HEK293T (cell line): ENCODE data around the gene CAD.

Experiments
- CTCF ChIA-PET: fragments of 350-600 bp; formaldehyde crosslinking; extraction: SDS; loops from one replicate; lab custom pipeline; 2021; ENCODE audit warnings: antibody characterized with exemption, inconsistent platforms; lab: Yijun Ruan, JAX
- POLR2A ChIA-PET: fragments of 350-600 bp; formaldehyde crosslinking; extraction: SDS; loops from one replicate; lab custom pipeline; 2020; ENCODE audit warnings: antibody characterized with exemption, inconsistent platforms; lab: Yijun Ruan, JAX
- DNase-seq: peaks from one replicate; pipeline ENCODE4 v3.0.0; 2012; ENCODE audit warnings: mixed read lengths; ENCODE audit errors: extremely low spot score
- ARNT ChIP-seq: fragments of 450-650 bp; IDR thresholded peaks from 2 replicates; pipeline ENCODE4 v1.6.1; 2017; ENCODE audit warnings: mild to moderate bottlenecking
- BHLHE40 ChIP-seq: fragments of 450-650 bp; IDR thresholded peaks from 2 replicates; pipeline ENCODE4 v1.6.1; 2016; ENCODE audit warnings: mild to moderate bottlenecking, moderate library complexity, borderline replicate concordance
- CTBP1 ChIP-seq: fragments of 450-650 bp; IDR thresholded peaks from 2 replicates; pipeline ENCODE4 v1.6.1; 2016; ENCODE audit warnings: borderline replicate concordance
- ELF4 ChIP-seq: fragments of 450-650 bp; IDR thresholded peaks from 2 replicates; pipeline ENCODE4 v1.6.1; 2017; ENCODE audit warnings: antibody characterized with exemption
- FOXA1 ChIP-seq: fragments of 450-650 bp; IDR thresholded peaks from 2 replicates; pipeline ENCODE4 v1.6.1; 2016; ENCODE audit warnings: mild to moderate bottlenecking
- FOXK2 ChIP-seq: fragments of 450-650 bp; IDR thresholded peaks from 2 replicates; pipeline ENCODE4 v1.6.1; 2016; ENCODE audit warnings: mild to moderate bottlenecking
- FOXM1 ChIP-seq: fragments of 450-650 bp; IDR thresholded peaks from 2 replicates; pipeline ENCODE4 v1.6.1; 2017; ENCODE audit warnings: mild to moderate bottlenecking, borderline replicate concordance
- HDGF ChIP-seq: fragments of 450-650 bp; IDR thresholded peaks from 2 replicates; pipeline ENCODE4 v1.6.1; 2017; ENCODE audit warnings: antibody characterized with exemption, borderline replicate concordance
- L3MBTL2 ChIP-seq: fragments of 450-650 bp; conservative IDR thresholded peaks from 2 replicates; pipeline ENCODE4 v1.6.1; 2016; ENCODE audit warnings: mild to moderate bottlenecking
- LEF1 ChIP-seq: fragments of 450-650 bp; IDR thresholded peaks from 2 replicates; pipeline ENCODE4 v1.6.1; 2017; ENCODE audit warnings: mild to moderate bottlenecking, borderline replicate concordance
- NFRKB ChIP-seq: fragments of 450-650 bp; IDR thresholded peaks from 2 replicates; pipeline ENCODE4 v1.6.1; 2016; ENCODE audit warnings: mild to moderate bottlenecking, moderate library complexity
- SP1 ChIP-seq: fragments of 450-650 bp; IDR thresholded peaks from 2 replicates; pipeline ENCODE4 v1.6.1; 2017
- SUZ12 ChIP-seq: fragments of 450-650 bp; IDR thresholded peaks from 2 replicates; pipeline ENCODE4 v1.6.1; 2016; ENCODE audit warnings: mild to moderate bottlenecking
- TARDBP ChIP-seq: fragments of 450-650 bp; IDR thresholded peaks from 2 replicates; pipeline ENCODE4 v1.6.1; 2016
- ZNF384 ChIP-seq: fragments of 450-650 bp; IDR thresholded peaks from 2 replicates; pipeline ENCODE4 v1.6.1; 2016
- TF ChIP-seq, protein P1 (sequence below): fragments of 450-650 bp; IDR thresholded peaks from 2 replicates; pipeline ENCODE4 v1.6.1; 2016

Gene CAD

DNA sequence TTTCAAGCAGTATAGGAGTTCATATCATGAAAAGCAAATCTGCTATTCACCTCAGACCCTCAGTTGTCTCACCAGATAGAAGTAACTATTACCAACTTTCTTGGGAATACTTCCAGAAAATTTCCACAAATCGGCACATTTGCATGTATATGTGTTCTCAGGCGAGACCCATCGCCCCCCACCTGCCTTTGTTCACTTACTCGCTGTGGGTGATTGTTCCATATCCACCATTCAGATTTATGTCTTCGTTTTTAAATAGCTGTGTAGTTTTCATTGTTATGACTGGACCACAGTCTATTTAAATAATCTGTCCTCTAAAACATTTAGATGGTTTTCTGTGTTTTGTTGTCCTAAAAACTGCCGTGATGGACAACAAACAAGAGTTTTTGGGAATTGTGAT is 68.3 kb downstream of the CAD start:
- no peak for DNase-seq
- ChIA-PET POLR2A (interaction anchor here (1.2 to 1.5 kb wide), 2 partner anchors 15 to 71 kb away, joined by 3 read pairs; partner anchors contain the start of gene GTF3C2), CTCF (interaction anchor here (1.2 kb wide), 1 partner anchor 12 kb away, joined by 3 read pairs; no protein-coding TSS in a partner anchor)
- no peak for TF ChIP-seq FOXA1
- TF ChIP-seq ELF4 = no peak
- no peak for TF ChIP-seq BHLHE40
- no peak for TF ChIP-seq LEF1
- no peak for TF ChIP-seq ZNF384
- TF ChIP-seq, protein P1, sequence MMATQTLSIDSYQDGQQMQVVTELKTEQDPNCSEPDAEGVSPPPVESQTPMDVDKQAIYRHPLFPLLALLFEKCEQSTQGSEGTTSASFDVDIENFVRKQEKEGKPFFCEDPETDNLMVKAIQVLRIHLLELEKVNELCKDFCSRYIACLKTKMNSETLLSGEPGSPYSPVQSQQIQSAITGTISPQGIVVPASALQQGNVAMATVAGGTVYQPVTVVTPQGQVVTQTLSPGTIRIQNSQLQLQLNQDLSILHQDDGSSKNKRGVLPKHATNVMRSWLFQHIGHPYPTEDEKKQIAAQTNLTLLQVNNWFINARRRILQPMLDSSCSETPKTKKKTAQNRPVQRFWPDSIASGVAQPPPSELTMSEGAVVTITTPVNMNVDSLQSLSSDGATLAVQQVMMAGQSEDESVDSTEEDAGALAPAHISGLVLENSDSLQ = no peak
- no peak for TF ChIP-seq NFRKB
- TF ChIP-seq HDGF = no peak
- no peak for TF ChIP-seq FOXK2
- TF ChIP-seq ARNT = no peak
- no peak for TF ChIP-seq CTBP1
- no peak for TF ChIP-seq L3MBTL2
- TF ChIP-seq TARDBP = no peak
- TF ChIP-seq SP1 = no peak
- no peak for TF ChIP-seq SUZ12
- TF ChIP-seq FOXM1 = no peak

DNA sequence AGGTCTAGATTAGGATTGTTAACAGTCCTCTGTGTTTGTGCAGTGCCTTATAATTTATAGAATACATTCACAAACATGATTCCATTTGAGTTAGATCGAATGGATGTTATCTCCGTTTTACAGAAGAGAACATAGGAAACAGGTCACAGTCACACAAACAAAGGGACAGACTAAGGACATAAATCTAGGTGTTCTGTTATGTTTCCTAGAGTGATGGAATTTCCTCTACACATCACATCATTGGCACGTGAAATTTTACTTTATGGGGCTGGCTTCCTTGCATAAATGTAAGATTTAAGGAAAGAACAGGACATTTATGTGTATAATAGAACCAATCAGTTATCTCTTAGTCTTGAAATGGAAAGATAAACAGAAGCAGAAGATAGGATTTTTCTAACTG is 71.4 kb downstream of the CAD start:
- no peak for DNase-seq
- POLR2A ChIA-PET = no interaction called here
- TF ChIP-seq LEF1 (no peak), FOXM1 (no peak), NFRKB (no peak), TARDBP (no peak), SP1 (no peak), ARNT (no peak), HDGF (no peak), FOXK2 (no peak), ELF4 (no peak), SUZ12 (no peak), CTBP1 (no peak), BHLHE40 (no peak), FOXA1 (no peak), ZNF384 (no peak)
- CTCF ChIA-PET = interaction anchor here (5.9 kb wide), 1 partner anchor 8 kb away, joined by 31 read pairs; no protein-coding TSS in a partner anchor

DNA sequence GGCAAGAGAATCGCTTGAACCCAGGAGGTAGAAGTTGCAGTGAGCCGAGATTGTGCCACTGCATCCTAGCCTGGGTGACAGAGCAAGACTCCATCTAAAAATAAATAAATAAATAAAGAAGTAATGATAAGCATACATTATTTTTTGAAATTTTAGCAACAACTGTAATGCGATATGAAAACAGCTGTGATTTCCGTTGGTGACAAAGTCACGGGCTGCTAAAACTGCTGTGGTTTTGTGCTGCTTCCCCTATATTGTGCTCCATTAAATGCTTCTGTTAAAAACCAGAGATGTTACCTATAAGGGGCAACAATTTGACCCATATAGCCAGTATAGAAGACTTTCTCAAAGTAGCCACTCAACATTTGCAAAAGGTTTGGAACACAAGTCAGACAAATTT is 73.4 kb downstream of the CAD start:
- CTCF ChIA-PET = interaction anchor here (2.4 to 5.9 kb wide), 2 partner anchors 10 to 26 kb away, joined by 10 to 31 read pairs; no protein-coding TSS in a partner anchor
- TF ChIP-seq L3MBTL2 (no peak), FOXK2 (no peak), NFRKB (no peak), HDGF (no peak), LEF1 (no peak), CTBP1 (no peak), BHLHE40 (no peak), FOXM1 (no peak), SP1 (no peak), TARDBP (no peak), ZNF384 (no peak)
- POLR2A ChIA-PET = interaction anchor here (0.7 kb wide), 1 partner anchor 79 kb away, joined by 4 read pairs; the partner anchor contains the start of genes ATRAID and SLC5A6
- DNase-seq = no peak

DNA sequence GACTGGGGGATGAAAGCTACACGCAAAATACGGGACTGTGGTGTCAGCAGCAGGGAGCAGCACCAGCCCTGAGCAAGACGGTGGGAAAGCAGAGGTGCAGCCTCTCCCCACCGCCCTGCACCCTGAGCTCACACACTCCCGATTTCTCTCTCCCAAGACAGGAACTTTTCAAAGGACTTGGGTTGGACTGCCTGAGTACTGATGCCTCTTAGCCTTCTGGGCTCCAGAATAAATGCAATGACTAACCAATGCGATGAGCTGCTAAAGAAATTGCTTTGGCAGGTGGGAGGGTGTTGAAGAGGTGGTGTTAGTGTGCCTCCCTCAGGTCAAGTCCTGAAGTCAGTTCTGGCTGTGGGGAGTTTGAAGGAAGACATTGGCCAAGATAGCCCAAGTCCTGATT is 74.7 kb downstream of the CAD start:
- no peak for TF ChIP-seq LEF1
- TF ChIP-seq FOXK2 = no peak
- TF ChIP-seq, protein P1 = no peak
- no peak for TF ChIP-seq ZNF384
- TF ChIP-seq FOXA1 = no peak
- TF ChIP-seq NFRKB = no peak
- TF ChIP-seq ARNT = no peak
- DNase-seq = peak; percentile 26
- ChIA-PET POLR2A (interaction anchor here (1.1 to 3.1 kb wide), 4 partner anchors 11 to 44 kb away, joined by 6 to 17 read pairs (median 10); partner anchors contain the start of gene MPV17), CTCF (interaction anchor here (0.6 to 5.9 kb wide), 8 partner anchors 10 to 330 kb away, joined by 3 to 31 read pairs (median 6); no protein-coding TSS in a partner anchor)
